GM12873 (cell line): ENCODE data around the gene CYP3A5.

ENCODE experiments used
- CTCF ChIP-seq: IDR thresholded peaks from 2 replicates; pipeline ENCODE4 v1.5.1; 2012; ENCODE audit warnings: low read depth, mild to moderate bottlenecking, moderate library complexity, low read length, control low read depth; ENCODE audit not compliant: insufficient read depth; ENCODE audit errors: missing control alignments

Gene CYP3A5

GRCh38 chr7:99601656-99602310, 78.0 kb downstream of the CYP3A5 start:
- TF ChIP-seq CTCF = no peak

- no peak for TF ChIP-seq CTCF
Observed at GRCh38 chr7:99599836-99600235, 80.0 kb downstream of the CYP3A5 start.
